ENCODE data around the gene GABRR1.
A peak's percentile ranks its signal among the peaks of the same experiment; 100 is the strongest.
"Not testable (repeated sequence)": the region's sequence is repeated elsewhere in the genome, so short reads cannot be mapped to it uniquely, and the experiment has no call there.

Gene GABRR1

DNA sequence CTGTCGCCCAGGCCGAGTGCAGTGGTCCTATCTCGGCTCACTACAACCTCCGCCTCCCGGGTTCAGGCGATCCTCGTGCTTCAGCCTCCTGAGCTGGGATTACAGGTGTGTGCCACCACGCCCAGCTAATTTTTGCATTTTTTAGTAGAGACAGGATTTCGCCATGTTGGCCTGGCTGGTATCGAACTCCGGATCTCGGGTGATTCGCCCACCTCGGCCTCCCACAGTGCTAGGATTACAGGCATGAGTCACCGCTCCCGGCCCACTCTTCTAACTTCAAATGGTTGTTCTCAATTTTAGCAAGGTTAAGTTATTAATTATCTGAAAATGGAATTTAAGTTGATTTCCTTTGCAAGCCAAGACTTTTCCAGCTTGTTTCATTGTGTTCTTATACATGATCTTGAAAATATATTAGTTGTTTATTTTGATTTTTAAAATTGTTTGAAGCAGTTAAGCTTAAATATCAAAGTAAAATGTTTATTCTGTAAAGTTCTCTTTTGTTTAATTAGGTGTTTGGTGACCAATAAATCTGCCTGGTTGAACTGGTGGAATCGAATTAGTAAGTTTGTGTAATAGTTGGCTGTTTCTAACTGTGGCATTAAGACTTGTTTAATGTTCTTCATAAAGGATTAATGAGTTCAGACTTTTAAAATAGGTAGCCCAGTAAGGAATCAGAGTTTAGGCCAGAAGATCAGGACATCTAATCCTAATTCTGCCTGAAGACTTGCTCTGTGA is 69.0 kb downstream of the GABRR1 start:
- peak; percentile 14 for DNase-seq

DNA sequence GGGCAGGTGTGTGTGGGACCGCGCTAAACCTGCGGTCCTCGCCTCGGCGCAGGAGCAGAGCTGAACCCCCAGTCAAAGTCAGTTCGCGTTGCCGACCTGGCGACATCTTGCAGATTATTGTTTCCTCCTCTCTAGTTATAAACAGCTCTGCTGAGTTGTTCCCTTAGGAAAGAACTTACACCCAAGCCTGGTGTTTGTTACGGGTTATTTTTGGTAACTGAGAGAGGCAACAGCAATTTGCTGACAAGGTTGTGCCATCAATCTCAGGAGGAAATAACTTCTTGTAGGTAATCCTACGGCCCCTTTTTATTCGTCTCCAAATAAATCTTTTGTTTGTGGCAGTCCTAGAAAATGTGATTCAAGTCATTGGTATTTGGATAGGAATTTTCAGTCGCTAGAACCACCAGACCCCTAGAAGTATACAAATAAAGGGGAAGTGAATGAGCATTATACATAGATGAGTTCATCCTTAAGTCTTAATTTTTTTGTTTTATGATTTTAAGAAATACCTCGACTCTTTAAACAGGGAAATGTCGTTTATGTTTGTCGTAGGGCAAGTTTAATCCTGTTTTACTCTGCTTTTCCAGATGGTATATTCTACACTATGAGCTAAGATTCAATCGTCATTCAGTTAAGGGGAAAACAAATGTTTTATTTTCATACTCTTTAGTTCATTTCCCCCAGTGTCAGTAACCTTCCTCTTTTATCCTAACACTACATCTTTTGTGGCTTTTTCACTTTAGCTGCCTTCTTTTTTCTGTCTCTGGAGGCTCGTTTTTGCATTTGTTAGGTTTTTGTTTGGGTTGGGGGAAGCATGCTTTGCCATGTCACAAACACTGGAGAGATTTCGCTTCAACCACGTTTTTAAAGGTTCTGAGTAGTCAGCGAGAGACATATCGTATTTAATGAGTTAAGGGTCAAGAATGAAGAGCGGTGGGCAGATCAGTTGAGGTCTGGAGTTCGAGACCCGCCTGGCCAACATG is 70.1 kb downstream of the GABRR1 start:
- peak; percentile 57 for DNase-seq

DNA sequence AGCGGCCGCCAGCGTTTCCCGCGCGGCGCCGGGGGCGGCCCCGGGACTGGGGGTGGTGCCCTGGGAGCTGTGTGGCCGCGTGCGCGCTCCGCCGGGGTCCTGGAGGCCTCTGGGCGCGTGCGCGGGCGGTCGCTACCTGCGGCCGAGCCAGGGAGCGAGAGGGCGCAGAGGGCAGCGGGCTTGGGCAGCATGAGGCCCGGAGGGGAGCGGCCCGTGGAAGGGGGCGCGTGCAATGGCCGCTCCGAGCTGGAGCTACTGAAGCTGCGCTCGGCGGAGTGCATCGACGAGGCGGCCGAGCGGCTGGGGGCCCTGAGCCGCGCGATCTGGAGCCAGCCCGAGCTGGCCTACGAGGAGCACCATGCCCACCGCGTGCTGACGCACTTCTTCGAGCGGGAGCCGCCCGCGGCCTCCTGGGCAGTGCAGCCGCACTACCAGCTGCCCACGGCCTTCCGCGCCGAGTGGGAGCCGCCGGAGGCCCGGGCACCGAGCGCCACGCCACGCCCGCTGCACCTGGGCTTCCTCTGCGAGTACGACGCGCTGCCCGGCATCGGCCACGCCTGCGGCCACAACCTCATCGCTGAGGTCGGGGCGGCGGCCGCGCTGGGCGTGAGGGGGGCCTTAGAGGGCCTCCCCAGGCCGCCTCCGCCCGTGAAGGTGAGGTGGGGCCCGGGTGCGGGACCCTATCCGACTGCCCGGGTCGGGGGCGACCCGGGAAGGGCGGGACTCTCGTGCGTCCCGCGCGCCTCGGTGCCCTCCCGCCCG is 71.0 kb downstream of the GABRR1 start, which contains the start of gene PM20D2:
Gene PM20D2 (plus strand): TSS at position 100 of the 762 bp plus-strand sequence. CDS start 90 bp downstream, at position 190.
- peak; percentile 23 for DNase-seq

DNA sequence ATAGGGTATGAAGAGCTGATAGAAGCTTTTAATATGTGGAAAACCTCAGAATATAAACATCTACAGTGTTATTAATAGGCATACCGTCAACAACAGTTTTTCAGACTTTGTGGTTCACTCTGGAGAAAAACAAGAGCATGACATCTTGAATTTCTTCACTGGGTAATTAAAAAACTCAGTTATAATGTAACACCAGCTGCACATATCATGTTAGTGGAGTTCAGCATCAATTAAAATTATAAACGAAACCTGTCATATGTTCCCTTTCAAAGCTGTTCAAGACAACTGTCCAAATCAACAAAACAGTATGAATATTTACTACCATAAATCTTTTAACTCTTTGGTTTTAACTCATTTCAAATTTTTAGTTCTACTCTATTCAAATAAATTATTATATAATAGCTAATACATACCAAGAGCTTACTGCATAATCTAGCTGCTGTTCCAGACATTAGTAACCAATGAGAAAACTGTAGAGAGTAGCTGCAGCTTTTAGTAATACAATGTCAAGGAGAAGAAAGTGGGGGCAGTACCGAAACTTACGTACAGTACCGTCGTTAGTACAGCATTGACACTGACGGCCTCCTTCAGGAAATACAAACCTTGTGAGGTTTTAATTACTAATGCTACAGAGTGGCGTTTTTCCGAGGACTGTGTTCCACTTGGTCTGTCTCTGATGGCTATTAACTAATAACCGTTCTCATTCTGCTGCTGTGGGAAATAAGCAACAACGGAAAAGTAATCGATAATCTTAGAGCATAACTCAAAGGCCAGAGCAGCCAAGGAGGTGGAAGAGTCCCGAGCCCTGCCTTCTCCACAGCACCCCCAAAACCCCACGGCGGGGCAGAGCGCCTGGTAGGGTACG is 71.8 kb downstream of the GABRR1 start:
- DNase-seq: peak; percentile 12

DNA sequence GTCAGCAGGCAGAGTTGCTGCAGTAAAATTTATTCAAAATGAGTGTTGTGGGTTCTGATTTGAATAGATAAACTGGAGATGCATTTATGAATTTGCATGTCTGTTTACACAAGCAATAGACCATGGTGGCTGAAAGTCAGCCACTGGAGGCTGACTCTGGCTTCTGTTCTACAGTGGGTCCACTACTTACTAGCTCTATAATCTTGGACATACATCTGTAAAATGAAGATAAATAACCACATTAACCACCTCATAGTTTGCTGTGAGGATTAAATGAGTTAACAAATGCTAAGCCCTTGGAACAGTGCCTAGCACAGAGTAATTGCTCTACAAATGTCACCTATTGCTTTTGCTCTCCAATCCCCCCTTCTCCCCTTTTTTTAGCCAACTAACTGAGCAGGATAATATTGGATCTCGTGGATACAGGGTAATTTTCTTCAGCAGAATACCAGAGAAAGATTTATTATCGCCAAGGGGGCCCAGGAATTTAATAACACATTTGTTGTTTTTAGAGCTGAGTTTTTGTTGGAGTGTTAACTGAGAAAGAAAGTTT is 72.7 kb downstream of the GABRR1 start:
- no peak for DNase-seq

DNA sequence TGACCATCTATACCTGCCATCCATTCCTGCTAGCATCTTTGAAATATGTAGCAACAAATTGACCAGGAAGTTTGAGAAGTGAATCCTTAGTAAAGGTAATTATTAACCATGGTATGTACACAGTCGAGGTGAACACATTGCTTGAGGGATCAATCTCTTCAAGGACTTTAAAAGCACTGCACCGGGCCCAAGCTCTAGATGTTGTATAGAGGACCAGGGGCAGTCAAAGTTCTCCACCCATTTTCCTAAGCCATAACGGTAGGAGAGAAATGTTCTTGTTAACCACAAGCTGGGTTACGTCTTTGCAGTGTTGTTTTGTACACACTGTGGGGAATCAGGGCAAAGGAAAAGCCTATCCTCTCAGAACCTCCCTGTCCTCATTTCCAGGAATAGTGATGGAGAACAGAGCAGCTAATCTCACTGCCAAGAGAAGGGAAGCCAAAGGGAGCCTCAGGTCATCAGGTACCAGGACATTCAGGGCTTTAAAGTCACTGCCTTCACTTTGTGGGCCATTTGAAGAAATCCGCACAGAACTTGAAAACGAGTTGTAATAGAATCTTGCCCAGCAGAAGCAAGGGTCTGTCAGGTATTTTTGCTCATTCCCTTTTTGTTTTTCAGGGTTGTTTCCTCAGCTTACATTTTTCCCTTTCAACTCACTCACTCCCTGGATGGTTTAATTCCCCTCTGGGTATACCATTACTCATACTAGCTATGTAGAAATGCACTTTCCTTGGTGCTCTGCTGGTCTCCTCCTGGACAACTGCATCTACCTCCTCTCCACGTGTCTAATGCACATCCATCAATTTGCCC is 76.6 kb downstream of the GABRR1 start:
- DNase-seq: no peak

DNA sequence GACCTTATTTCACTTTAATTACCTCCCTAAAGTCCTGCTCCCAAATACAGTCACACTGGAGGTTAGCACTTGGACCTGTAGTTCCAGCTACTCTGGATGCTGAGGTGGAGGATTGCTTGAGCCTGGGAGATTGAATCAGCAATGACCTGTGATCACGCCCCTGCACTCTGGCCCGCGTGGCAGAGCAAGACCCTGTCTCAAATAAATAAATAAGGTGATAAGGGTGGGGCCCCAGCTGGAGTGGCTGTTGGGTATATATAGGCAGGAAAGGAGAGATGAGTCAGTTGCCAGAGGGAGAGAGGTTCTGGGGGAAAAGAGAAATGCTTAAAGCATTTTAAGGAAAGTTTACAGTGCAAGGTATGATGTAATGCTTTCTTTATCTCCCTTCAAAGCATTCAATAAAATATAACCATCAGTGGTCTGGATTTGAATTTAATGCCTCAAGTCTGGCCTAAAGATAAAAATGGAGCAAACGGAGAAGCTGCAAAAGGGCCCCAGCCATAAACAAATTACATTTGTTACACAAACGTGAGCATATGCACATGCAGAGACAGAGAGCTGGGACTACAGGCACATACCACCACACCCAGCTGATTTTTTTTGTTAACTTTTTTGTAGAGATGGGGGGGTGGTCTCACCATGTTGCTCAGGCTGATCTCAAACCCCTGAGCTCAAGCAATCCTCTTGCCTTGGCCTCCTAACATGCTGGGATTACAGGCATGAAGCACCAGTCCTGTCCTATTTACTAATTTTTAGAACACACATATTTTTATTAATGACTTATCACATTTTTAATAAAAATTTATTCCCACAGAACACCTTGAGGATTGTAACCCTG is 77.4 kb downstream of the GABRR1 start:
- peak; percentile 10 for DNase-seq

DNA sequence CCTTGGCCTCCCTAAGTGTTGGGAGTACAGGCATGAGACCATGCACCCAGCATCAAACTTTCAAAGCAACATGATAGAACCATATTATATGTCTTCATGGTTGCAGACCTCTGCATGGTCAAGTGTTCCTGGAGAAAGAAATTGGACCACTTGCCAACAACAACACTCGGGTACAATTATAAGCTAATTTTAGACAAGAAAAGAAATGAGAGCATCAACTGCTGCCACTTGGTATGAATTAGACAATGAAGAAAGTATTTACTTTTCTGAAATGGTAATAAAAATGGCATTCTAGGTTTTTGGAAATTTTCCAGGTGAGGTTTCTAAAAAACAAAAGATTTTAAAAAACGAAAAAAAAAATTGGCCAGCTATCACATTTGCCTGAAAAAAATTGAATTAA is 79.0 kb downstream of the GABRR1 start:
- DNase-seq: no peak

DNA sequence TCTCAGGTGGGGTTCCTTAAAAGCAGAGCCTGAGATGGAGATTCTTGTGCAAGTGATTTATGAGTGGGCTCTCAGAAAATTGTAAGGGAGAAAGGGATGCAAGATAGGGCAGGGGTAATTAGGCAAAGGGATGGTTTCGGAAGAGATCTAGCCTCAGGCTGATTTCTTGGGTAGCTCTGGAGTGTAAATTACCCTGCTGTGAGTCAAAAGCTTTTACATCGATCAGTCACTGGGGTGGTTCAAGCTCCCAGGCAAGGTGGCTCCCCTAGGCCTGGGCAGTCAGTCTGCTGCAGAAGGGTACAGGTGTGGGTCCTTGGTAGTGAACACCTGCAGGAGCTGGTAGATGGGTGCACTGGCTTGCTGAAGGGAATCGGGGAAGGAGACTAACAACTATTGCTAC is 82.4 kb downstream of the GABRR1 start:
- DNase-seq: no peak

DNA sequence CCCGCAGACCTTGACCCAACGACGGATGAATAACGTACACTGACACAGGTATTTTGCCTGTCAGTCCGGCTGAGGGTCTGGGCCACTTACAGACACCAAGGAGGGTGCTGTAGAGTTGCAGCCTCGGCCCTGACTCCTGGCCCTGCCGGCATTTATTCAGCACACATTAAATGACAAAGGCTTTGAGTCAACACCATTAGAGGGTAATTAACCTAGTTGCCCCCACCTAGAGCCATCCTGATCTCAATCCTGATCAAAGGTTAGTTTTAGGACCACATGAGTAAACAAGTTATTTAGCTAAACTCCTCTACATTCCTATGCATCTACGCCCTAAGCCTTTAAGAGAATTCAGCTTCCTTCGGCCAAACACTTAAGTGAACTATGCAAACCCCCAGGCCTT is 83.2 kb downstream of the GABRR1 start:
- DNase-seq: no peak

DNA sequence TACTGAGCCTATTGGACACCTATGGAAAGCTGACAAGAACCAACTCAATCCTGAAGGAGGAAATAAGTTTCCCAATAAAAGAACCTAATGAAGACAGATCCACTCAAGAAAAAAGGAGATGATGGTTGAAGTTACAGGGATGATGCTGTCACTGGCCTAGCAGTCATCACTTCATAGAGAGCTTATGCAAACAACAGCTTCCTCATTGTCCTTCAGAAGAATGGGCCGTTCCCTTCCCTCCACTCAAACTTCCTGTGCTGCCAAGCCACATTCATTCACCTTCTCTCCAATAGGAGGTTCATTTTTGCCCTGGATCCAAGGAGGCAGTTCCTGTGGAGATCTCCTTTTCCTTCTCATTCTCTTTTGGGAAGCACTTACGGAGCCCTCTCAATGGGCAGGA is 85.1 kb downstream of the GABRR1 start:
- no peak for DNase-seq

DNA sequence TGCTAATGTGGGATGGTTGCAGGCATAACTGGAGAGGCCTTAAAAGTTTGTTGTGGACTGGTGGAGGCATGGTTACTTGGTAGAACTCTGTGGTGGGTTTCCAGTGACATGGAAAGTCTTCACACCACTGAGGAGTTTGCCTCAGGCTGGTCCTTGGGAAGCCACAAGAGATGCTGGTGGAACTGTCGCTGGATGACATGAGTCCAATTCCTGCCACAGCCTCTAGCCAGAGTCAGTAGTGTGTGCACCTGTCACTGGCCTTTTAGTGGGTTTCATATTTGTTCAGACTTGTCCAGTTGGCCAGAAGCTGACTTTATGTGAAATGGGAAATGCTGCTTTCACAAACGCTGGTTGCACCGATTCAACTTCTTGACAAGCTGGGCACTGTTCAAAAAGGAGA is 85.6 kb downstream of the GABRR1 start:
- no peak for DNase-seq

DNA sequence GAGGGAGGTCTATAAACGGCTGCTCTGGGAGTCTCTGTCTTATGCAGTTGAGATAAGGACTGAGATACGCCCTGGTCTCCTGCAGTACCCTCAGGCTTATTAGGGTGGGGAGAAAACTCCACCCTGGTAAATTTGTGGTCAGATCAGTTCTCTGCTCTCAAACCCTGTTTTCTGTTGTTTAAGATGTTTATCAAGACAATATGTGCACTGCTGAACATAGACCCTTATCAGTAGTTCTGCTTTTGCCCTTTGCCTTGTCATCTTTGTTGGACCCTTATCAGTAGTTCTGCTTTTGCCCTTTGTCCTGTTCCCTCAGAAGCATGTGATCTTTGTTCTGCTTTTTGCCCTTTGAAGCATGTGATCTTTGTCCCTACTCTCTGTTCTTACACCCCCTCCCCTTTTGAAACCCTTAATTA is 88.9 kb downstream of the GABRR1 start:
- not testable (repeated sequence) for DNase-seq

Measured in HCEC 1CT (cell line).